ENCODE results near the gene CCL17.

The CCL17 gene

DNA sequence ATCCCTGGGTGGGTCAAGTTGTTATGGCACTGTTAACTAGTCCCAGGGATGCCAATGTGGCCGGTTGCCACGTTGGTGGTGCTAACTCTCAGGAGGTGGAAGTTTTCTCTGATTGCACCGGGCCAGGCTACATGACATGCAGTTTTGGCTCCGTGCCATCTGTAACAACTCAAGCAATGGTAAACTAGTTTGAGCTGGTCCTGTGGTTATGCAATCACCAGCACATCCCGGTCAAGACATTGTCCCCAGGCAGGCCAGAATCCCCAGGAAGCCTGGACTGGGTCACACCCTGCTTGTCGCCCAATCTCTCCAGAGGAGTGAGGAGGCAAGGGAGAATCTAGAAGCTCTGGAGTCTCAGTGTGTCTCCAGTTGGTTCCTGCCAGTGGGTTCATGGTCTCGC is 10.1 kb upstream of the CCL17 start:
- TF ChIP-seq, protein P1, sequence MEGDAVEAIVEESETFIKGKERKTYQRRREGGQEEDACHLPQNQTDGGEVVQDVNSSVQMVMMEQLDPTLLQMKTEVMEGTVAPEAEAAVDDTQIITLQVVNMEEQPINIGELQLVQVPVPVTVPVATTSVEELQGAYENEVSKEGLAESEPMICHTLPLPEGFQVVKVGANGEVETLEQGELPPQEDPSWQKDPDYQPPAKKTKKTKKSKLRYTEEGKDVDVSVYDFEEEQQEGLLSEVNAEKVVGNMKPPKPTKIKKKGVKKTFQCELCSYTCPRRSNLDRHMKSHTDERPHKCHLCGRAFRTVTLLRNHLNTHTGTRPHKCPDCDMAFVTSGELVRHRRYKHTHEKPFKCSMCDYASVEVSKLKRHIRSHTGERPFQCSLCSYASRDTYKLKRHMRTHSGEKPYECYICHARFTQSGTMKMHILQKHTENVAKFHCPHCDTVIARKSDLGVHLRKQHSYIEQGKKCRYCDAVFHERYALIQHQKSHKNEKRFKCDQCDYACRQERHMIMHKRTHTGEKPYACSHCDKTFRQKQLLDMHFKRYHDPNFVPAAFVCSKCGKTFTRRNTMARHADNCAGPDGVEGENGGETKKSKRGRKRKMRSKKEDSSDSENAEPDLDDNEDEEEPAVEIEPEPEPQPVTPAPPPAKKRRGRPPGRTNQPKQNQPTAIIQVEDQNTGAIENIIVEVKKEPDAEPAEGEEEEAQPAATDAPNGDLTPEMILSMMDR (IDR thresholded peaks at IDR 0.05): no peak

GRCh38 chr16:57395026-57395425 is 9.5 kb upstream of the CCL17 start:
- TF ChIP-seq, protein P1 (IDR thresholded peaks at IDR 0.05): no peak

- TF ChIP-seq, protein P1 (IDR thresholded peaks at IDR 0.05): no peak
Measured at GRCh38 chr16:57396786-57397185, 7.8 kb upstream of the CCL17 start.

DNA sequence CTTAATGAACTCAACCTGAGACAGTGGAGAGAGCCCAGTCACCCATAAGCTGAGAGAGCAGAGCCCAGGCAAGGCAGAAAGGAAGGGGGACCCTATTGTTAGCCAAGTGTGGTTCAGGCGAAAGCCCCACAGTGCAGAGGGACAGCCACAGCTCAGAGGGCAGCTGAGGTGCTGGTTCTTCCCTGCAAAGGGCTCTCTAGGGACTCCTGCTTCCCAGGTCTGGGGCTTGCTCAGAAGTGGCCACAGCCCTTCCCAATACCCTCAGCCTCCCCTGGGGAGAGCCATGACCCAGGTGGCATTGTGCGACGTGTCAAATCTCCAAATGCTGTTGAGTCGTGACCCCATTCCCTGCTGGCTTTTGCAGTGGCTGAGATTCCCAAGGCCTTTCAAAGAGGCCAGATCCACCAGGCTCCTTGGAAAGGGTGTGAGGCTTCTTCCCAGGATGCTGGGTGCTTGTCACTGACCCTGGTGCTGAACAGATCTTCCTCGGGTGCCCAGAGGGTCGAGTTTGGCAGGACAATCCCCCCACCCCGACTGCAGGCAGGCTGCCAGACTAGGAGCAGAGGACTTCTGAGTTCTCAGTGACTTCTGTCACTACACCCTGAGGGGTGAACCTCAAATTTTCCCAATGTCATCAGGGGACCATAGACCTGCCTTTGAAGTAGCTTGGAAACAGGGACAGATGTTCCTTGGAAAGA is 2.5 kb upstream of the CCL17 start:
- TF ChIP-seq, protein P1 (IDR thresholded peaks at IDR 0.05): no peak

DNA sequence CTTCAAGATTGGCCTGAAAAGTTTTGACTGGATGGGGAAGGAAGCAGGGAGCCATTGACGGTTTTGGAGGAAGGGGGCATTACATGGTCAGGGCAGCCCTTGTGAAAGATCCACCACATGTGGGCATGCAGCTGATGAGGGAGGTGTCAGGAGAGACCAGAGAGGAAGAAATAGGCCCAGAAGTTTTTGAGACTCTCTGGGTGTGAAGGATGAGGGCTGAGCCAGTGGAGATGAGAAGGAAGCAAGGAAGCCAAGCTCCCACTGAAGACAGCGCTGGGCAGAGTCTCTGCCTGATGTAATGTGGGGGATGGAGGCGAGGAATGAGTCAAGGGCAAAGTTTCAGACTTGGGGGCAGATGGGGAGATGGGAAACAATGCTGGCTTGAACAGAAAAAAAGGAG is 530 bp downstream of the CCL17 start:
- TF ChIP-seq, protein P1 (IDR thresholded peaks at IDR 0.05): no peak

- TF ChIP-seq, protein P1 (IDR thresholded peaks at IDR 0.05): no peak
Measured at GRCh38 chr16:57406881-57407280, 2.3 kb downstream of the CCL17 start.

GRCh38 chr16:57407521-57408353 is 3.2 kb downstream of the CCL17 start:
- TF ChIP-seq, protein P1 (IDR thresholded peaks at IDR 0.05): no peak

Measured in LNCAP (cell line).